ENCODE measurements around the gene SCT. TPM values are rescaled to one million over a fixed set of nuclear protein-coding genes. Genes with fewer than 3 reads are reported as not detected.
A peak's percentile ranks its signal among the peaks of the same experiment; 100 is the strongest.

Gene SCT
- total and polyA plus RNA-seq, 8 donors, result 0.95 to 3.1 TPM; not detected in 6

- TF ChIP-seq CTCF (IDR thresholded peaks at IDR 0.05) (no peak), POLR2A (IDR thresholded peaks at IDR 0.05) (no peak), POLR2AphosphoS5 (IDR thresholded peaks at IDR 0.05) (no peak), EP300 (IDR thresholded peaks at IDR 0.05) (no peak)
- peaks cover 0 to 32% (median 6%) of the 10 kb centered on the region in 4 donors for H3K4me1 ChIP-seq
- H3K4me3 ChIP-seq, result no peak overlapping the region
- H3K27me3 ChIP-seq, result no peaks in the 10 kb centered on the region
- peaks cover 71 to 97% (median 95%) of the 10 kb centered on the region in 4 donors for H3K36me3 ChIP-seq
- peak overlapping the region in 3 of 5 donors; percentile 54 to 60 (median 54) for H3K27ac ChIP-seq
- WGBS, 5 donors, result 58 to 70% (median 60%) methylated on average over 6 of the region's 6 CpGs
- no peaks in the 10 kb centered on the region for H3K9me3 ChIP-seq
- intact Hi-C loops (cut with DNase I; ENCODE audit: low total_unique reads), result no loop called here
- DNase-seq, result peak in 1 of 2 donors; percentile 59
Observed at GRCh38 chr11:587978-588380, 39.0 kb downstream of the SCT start.

GRCh38 chr11:587546-587945, 39.4 kb downstream of the SCT start:
- intact Hi-C loops (cut with DNase I; ENCODE audit: low total_unique reads), result no loop called here
- Histone ChIP-seq H3K4me1 (peaks cover 0 to 32% (median 6%) of the 10 kb centered on the region in 4 donors), H3K27ac (peak overlapping the region in 4 of 5 donors; percentile 28 to 60 (median 54)), H3K9me3 (no peaks in the 10 kb centered on the region), H3K36me3 (peaks cover 71 to 97% (median 95%) of the 10 kb centered on the region in 4 donors), H3K4me3 (no peak overlapping the region), H3K27me3 (no peaks in the 10 kb centered on the region)
- 74 to 83% (median 81%) methylated on average over 7 to 8 of the region's 8 CpGs for WGBS, 5 donors
- no peak for TF ChIP-seq POLR2AphosphoS5 (IDR thresholded peaks at IDR 0.05)
- no peak for TF ChIP-seq POLR2A (IDR thresholded peaks at IDR 0.05)
- TF ChIP-seq EP300 (IDR thresholded peaks at IDR 0.05), result no peak
- no peak for TF ChIP-seq CTCF (IDR thresholded peaks at IDR 0.05)
- no peak for DNase-seq

GRCh38 chr11:586376-587316, 40.3 kb downstream of the SCT start:
- DNase-seq, result no peak
- Histone ChIP-seq H3K27ac (peak overlapping the region in 1 of 5 donors; percentile 54), H3K4me3 (no peak overlapping the region), H3K36me3 (peaks cover 74 to 97% (median 95%) of the 10 kb centered on the region in 4 donors), H3K9me3 (no peaks in the 10 kb centered on the region), H3K4me1 (peaks cover 0 to 32% (median 8%) of the 10 kb centered on the region in 4 donors), H3K27me3 (no peaks in the 10 kb centered on the region)
- intact Hi-C loops (cut with DNase I; ENCODE audit: low total_unique reads), result no loop called here
- 75 to 81% (median 77%) methylated on average over 27 to 32 of the region's 32 CpGs for WGBS, 5 donors
- no peak for TF ChIP-seq CTCF (IDR thresholded peaks at IDR 0.05)

GRCh38 chr11:584287-584686, 42.7 kb downstream of the SCT start:
- no peak for DNase-seq
- no peak overlapping the region for H3K27ac ChIP-seq

More at GRCh38 chr11:584287-584686, 42.7 kb downstream of the SCT start:
- Histone ChIP-seq H3K4me3 (no peak overlapping the region), H3K4me1 (peaks cover 10 to 54% (median 30%) of the 10 kb centered on the region in 4 donors), H3K9me3 (no peaks in the 10 kb centered on the region), H3K27me3 (no peaks in the 10 kb centered on the region), H3K36me3 (peaks cover 56 to 78% (median 75%) of the 10 kb centered on the region in 4 donors)
- intact Hi-C loops (cut with DNase I; ENCODE audit: low total_unique reads), result no loop called here
- WGBS, 5 donors, result 95 to 98% (median 96%) methylated on average over 10 of the region's 10 CpGs
- no peak for TF ChIP-seq EP300 (IDR thresholded peaks at IDR 0.05)
- TF ChIP-seq POLR2A (IDR thresholded peaks at IDR 0.05), result no peak
- TF ChIP-seq POLR2AphosphoS5 (IDR thresholded peaks at IDR 0.05), result no peak
- no peak for TF ChIP-seq CTCF (IDR thresholded peaks at IDR 0.05)

All from stomach (tissue), 9 donors.